GM19438 (cell line): ENCODE measurements around the gene ACTR1B.
A peak's percentile ranks its signal among the peaks of the same experiment; 100 is the strongest.
"Not testable (repeated sequence)": the region's sequence is repeated elsewhere in the genome, so short reads cannot be mapped to it uniquely, and the experiment has no call there.

Experiments used
- ATAC-seq: cut with Tn5 transposase; IDR thresholded peaks from one replicate; pipeline ENCODE4 v1.9.1; 2021; ENCODE audit warnings: low read depth; ENCODE audit not compliant: unreplicated experiment

The ACTR1B gene

GRCh38 chr2:97663962-97664635 lies at the start of gene ACTR1B:
Gene ACTR1B, minus strand, starts transcription at chr2:97664044. Its CDS starts 154 bp downstream, at chr2:97663890.
- peak; percentile 85 for ATAC-seq

GRCh38 chr2:97712693-97713295 lies 49.0 kb upstream of the ACTR1B start:
- no peak for ATAC-seq

GRCh38 chr2:97712175-97712574 lies 48.3 kb upstream of the ACTR1B start:
- not testable (repeated sequence) for ATAC-seq

DNA sequence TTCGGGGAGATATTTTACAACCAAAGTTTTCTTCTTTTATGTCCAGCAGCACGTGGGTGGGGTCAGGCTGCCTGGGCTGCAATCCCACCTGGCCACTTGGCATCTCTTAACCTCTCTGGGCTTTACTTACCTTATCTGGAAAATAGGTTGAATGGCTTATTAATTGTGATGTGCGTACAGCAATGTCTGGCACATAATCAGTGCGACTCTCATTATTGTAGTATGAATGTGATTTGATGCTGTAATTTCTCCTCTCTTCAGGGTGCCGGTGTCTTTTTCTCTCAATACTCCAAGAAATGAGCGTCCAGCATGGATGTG lies 47.5 kb upstream of the ACTR1B start:
- ATAC-seq, result no peak

DNA sequence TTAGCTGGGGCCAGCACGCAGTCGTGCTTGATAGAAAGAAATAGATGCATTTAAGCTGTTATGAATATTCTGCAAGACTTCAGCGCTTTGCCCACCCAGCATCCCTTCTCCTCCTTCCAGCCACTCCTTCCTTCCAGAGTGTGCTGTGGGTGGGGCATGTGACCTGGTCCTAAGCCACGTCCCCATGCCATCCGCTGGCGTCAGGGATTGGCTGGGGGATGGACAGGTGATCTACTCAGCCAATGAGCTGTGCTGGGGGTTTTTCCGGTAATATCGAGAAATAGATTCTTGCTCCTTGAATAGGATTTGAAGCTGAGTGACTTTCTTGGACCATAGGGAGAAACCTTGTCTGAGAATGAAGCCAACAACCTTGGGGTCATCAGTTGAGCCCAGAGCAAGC lies 44.8 kb upstream of the ACTR1B start:
- ATAC-seq, result no peak

GRCh38 chr2:97708048-97708380 lies 44.2 kb upstream of the ACTR1B start:
- no peak for ATAC-seq

DNA sequence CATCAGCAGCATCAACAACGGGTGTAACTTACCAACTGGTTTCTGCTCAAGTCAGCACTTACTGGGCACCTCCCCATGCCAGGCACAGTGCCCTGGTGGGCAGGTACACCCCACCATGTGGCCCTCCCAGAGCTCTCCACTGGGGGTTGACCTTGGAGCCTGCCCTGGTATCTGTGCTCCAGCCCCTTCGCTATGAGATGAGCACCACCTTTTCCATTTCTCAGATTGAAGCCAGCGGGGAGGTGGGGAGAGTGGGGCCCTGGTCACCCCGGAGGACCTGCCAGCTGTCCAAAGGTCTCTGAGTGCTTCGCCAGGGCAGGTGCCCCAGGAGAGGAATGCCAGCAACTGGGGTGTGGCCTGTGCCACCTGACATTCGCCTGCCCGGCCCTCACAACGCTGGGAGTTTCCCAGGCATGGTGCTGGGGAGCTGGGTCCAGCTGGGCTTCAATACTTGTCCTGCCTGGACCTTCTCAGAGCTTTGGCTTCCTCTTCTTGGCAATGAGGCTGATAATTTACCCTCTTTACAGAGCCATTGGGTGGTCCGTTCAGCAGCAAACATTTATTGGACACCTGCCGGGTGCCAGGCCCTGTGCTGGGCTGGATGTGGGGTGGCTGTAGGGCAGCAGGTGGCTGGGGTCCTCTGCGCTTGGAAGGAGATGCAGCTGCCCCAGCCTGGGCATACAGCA lies 43.7 kb upstream of the ACTR1B start:
- no peak for ATAC-seq

DNA sequence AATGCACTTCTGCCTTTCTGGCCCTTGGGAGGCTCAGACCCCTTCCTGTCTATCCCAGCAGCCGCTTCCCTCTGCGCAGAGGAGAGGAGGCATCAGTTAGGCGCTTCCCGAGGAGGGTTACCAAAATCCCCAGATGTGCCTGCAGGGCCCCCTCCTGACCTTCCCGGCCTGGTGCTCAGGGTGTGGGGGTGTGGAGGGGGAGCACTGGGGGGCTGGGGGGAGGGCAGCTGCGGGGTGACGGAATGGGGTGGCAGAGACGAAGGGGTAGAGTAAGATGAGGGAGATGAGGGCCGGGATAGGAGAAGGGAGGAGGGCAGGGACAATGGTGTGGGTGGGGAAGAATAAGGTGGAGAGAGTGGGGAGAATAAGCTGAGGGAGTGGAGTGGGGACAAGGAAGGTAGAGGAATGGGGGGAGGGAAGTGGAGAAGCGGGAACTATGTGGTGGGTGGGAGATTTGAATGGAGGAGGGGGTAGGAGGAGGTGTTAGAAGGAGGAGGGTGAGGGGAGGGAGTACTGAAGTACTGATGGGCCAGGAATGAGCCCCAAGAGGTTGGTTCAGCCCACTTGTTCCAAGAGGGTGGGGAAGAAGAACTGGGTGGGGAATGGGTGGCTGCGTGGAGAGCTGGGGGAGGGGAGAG lies 43.0 kb upstream of the ACTR1B start:
- ATAC-seq, result no peak

GRCh38 chr2:97706112-97706511 lies 42.3 kb upstream of the ACTR1B start:
- ATAC-seq, result no peak

DNA sequence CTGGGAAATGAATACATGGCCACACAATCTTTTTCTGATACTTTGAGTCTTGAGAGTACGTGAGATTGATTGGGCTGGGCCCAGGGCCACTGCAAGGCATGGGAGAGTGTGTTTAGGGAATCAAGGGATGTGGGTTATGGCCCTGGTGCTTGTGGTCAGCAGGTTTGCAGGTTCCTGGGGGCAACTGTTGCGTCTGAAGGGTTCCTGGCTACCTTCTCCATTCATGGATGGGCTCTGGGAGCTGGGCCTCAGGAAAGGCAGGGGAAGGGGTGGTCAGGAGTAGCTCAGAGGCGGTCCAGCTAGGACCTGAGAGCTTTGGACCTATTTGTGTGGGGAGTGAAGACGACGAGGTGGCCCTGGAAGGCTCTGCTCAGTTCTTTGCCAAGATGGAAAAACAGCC lies 41.1 kb upstream of the ACTR1B start:
- no peak for ATAC-seq

GRCh38 chr2:97703741-97704140 lies 39.9 kb upstream of the ACTR1B start:
- no peak for ATAC-seq

- ATAC-seq, result no peak
Measured at GRCh38 chr2:97702731-97703470, 39.1 kb upstream of the ACTR1B start.

DNA sequence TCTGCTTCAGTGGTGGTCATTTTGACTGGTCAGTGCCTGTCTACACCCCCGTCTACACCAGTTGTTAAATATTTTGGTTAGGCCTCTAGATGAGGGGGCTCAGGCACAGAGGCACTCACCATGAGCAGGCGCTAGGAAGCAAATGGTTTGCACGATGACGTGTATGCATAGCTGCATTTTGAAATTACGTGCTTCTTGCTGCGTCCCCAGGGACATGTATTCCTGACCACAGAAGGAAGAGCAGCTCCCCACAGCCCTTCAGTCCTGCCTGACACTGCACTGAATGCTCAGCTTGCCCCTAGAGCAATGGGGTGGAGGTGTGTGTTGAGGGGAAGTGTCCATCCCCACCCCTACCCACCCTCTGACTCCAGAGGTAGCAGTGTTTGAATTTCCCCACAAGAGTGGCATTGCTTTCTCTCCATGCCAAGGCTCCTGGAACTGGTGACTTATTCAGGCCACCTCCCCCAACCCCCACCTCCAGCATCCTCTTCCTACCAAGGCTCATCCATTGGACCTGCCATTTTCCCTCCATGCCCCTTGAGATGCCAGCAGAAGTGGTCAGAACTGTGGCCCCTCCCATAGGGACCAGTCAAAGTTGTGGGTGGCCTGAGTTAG lies 38.1 kb upstream of the ACTR1B start:
- ATAC-seq, result no peak

- ATAC-seq, result no peak
Measured at GRCh38 chr2:97701186-97701585, 37.3 kb upstream of the ACTR1B start.

GRCh38 chr2:97699765-97700444 lies 36.1 kb upstream of the ACTR1B start:
- no peak for ATAC-seq

GRCh38 chr2:97698530-97698929 lies 34.7 kb upstream of the ACTR1B start:
- ATAC-seq, result no peak

- ATAC-seq, result no peak
Measured at GRCh38 chr2:97697252-97698235, 33.7 kb upstream of the ACTR1B start.

DNA sequence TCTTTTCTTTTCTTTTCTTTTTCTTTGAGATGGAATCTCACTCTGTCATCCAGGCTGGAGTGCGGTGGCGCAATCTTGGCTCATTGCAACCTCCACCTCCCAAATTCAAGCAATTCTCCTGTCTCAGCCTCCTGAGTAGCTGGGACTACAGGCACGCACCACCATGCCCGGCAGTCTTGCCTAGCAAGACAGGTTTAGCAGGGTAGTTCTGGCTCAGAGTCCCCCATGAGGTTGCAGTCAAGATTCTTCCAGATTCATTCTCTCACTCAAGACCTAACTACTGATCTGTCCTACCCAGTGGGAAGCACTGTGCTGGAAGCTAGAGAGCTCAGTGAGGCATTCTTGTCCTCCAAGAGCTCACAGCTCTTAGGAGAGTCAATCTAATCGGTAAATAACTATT lies 31.9 kb upstream of the ACTR1B start:
- ATAC-seq, result no peak

GRCh38 chr2:97693476-97693875 lies 29.6 kb upstream of the ACTR1B start:
- ATAC-seq, result no peak
